ENCODE data around the gene GREB1L. TPM values are rescaled to one million over a fixed set of nuclear protein-coding genes. Genes with fewer than 3 reads are reported as not detected.

GREB1L gene
- polyA plus RNA-seq, 2 of the 4 experiments (the other 2 are of a cell fraction), result 1.4 to 2.8 TPM

DNA sequence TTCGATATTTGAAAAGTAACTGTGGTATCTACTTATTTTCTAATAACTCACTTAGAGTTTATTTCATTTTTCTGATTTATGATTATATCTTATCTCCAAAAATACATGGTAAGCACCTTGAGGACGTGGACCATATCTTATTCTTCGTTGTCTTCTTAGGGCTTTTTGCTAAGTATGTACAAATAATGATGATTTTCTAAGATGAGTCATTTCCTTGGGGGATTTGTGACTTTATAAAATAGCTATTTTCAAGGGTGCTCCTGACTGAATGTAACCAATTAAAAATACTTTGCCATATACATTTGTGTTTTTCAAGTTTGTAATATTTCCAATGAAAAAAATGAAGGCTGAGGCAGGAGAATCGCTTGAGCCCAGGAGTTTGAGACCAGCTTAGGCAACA is 56.3 kb downstream of the GREB1L start:
- Histone ChIP-seq H3K4me2 (no peak overlapping the region), H3K4me3 (no peak overlapping the region), H3K9me3 (no peaks in the 10 kb centered on the region), H3K4me1 (peaks cover 19% of the 10 kb centered on the region), H3K27ac (no peak overlapping the region)
- no peak for FAIRE-seq
- DNase-seq (ENCODE audit: low read depth in 1 of 2, low spot score in 1 of 2), result no peak
- CTCF ChIA-PET, result no interaction called here
- POLR2A ChIA-PET, result no interaction called here
- TF ChIP-seq CHD4 (IDR thresholded peaks at IDR 0.05; ENCODE audit: borderline replicate concordance), result no peak
- TF ChIP-seq, protein P1, sequence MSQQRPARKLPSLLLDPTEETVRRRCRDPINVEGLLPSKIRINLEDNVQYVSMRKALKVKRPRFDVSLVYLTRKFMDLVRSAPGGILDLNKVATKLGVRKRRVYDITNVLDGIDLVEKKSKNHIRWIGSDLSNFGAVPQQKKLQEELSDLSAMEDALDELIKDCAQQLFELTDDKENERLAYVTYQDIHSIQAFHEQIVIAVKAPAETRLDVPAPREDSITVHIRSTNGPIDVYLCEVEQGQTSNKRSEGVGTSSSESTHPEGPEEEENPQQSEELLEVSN (IDR thresholded peaks at IDR 0.05; ENCODE audit: borderline replicate concordance, low read depth), result no peak
- no peak for TF ChIP-seq RARB (CRISPR knock-in tag; IDR thresholded peaks at IDR 0.05)
- no peak for TF ChIP-seq TP53 (CRISPR knock-in tag; IDR thresholded peaks at IDR 0.05)
- TF ChIP-seq JUN (IDR thresholded peaks at IDR 0.05), result no peak
- no peak for ATAC-seq
- 54% methylated on average over 4 of the region's 4 CpGs for WGBS (ENCODE audit: missing lambda C conversion rate)

DNA sequence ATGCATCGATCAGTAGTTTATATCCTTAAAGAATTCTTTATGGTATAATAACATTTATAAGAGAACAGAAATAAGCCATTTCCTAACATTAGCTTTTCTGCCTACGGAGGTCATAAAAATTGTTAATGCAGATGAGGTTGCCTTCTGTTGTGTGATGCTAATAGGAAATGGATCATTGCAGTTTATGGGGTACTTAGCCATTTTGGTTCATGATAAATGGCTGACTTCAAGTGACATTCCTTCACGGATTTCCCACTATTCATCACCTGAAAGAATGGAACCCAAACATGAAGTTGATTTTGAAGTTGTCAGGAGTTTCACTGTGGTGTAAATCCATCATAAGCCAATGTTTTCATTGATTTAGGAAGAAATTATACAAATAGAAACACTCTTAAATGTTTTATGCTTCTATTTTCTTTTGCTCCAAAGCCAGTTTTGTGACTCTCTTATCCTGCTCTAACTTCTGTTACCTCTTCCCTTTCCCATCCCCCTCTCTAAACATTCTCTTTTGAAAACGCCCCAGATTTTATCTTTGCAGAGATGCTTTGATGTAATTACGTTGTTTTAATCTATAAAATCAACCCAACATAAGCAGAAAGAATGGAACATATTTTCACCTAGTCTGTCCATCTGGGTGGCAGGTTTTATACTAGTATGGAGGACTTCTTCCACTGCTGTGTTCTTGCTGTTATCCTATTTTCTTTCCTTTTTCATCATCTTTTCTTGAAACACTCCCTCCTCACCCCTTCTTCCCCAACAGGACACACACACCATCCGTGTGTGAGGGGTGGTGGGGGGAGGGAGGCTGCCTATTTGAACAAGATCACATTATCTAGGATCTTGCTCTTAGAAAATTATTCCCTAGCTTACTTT is 58.2 kb downstream of the GREB1L start:
- no peak for TF ChIP-seq KDM5A (IDR thresholded peaks at IDR 0.05)
- TF ChIP-seq, protein P2, sequence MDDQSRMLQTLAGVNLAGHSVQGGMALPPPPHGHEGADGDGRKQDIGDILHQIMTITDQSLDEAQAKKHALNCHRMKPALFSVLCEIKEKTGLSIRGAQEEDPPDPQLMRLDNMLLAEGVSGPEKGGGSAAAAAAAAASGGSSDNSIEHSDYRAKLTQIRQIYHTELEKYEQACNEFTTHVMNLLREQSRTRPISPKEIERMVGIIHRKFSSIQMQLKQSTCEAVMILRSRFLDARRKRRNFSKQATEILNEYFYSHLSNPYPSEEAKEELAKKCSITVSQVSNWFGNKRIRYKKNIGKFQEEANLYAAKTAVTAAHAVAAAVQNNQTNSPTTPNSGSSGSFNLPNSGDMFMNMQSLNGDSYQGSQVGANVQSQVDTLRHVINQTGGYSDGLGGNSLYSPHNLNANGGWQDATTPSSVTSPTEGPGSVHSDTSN (IDR thresholded peaks at IDR 0.05), result no peak
- no peak for TF ChIP-seq RFX5 (IDR thresholded peaks at IDR 0.05)
- TF ChIP-seq, protein P3, sequence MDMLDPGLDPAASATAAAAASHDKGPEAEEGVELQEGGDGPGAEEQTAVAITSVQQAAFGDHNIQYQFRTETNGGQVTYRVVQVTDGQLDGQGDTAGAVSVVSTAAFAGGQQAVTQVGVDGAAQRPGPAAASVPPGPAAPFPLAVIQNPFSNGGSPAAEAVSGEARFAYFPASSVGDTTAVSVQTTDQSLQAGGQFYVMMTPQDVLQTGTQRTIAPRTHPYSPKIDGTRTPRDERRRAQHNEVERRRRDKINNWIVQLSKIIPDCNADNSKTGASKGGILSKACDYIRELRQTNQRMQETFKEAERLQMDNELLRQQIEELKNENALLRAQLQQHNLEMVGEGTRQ (IDR thresholded peaks at IDR 0.05), result no peak
- no peak for TF ChIP-seq HDAC2 (IDR thresholded peaks at IDR 0.05)
- TF ChIP-seq RARB (CRISPR knock-in tag; IDR thresholded peaks at IDR 0.05), result no peak
- TF ChIP-seq JUNB (IDR thresholded peaks at IDR 0.05), result no peak
- no peak for TF ChIP-seq ZNF302 (CRISPR knock-in tag; IDR thresholded peaks at IDR 0.05)
- TF ChIP-seq JUN (IDR thresholded peaks at IDR 0.05), result no peak
- no peak for TF ChIP-seq PHF8 (IDR thresholded peaks at IDR 0.05; ENCODE audit: borderline replicate concordance, low read depth)
- no peak for TF ChIP-seq MAZ (IDR thresholded peaks at IDR 0.05; ENCODE audit: borderline replicate concordance, low read depth, low read length)
- no peak for TF ChIP-seq CHD2 (IDR thresholded peaks at IDR 0.05; ENCODE audit: low read length, partially characterized antibody)
- no peak for TF ChIP-seq RNF2 (IDR thresholded peaks at IDR 0.05; ENCODE audit: borderline replicate concordance, low read depth)
- TF ChIP-seq FOSB (CRISPR knock-in tag; IDR thresholded peaks at IDR 0.05), result no peak
- TF ChIP-seq FOXS1 (CRISPR knock-in tag; IDR thresholded peaks at IDR 0.05), result no peak
- TF ChIP-seq, protein P4, sequence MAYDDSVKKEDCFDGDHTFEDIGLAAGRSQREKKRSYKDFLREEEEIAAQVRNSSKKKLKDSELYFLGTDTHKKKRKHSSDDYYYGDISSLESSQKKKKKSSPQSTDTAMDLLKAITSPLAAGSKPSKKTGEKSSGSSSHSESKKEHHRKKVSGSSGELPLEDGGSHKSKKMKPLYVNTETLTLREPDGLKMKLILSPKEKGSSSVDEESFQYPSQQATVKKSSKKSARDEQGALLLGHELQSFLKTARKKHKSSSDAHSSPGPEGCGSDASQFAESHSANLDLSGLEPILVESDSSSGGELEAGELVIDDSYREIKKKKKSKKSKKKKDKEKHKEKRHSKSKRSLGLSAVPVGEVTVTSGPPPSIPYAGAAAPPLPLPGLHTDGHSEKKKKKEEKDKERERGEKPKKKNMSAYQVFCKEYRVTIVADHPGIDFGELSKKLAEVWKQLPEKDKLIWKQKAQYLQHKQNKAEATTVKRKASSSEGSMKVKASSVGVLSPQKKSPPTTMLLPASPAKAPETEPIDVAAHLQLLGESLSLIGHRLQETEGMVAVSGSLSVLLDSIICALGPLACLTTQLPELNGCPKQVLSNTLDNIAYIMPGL (CRISPR knock-in tag; IDR thresholded peaks at IDR 0.05; ENCODE audit: borderline replicate concordance), result no peak
- TF ChIP-seq TFCP2L1 (CRISPR knock-in tag; IDR thresholded peaks at IDR 0.05), result no peak
- TF ChIP-seq EHMT2 (IDR thresholded peaks at IDR 0.05; ENCODE audit: low read depth), result no peak
- DNase-seq (ENCODE audit: low read depth in 1 of 2, low spot score in 1 of 2) (no peak), ATAC-seq (no peak), FAIRE-seq (no peak)
- Histone ChIP-seq H3K27ac (peak overlapping the region in 1 of 2 experiments; percentile 3; a peak in 1 of 6 replicates), H3K9me3 (no peaks in the 10 kb centered on the region), H3K4me1 (peaks cover 32% of the 10 kb centered on the region), H3K4me2 (peak overlapping the region; percentile 38), H3K4me3 (no peak overlapping the region)
- POLR2A ChIA-PET, result no interaction called here
- CTCF ChIA-PET, result no interaction called here
- WGBS (ENCODE audit: missing lambda C conversion rate), result 47% methylated on average over 6 of the region's 6 CpGs

Data from A549 (cell line).